CD4-positive, CD25-positive, alpha-beta regulatory T cell (primary cell): ENCODE results near the gene SEMA3D. TPM values are rescaled to one million over a fixed set of nuclear protein-coding genes. Genes with fewer than 3 reads are reported as not detected.

Experiments used
- ATAC-seq, 2 donors: fragments of 150-1000 bp; cut with Tn5 transposase; one replicate each; pipeline ENCODE4 v1.10.0; 2021; ENCODE audit warnings: low read depth in 2 of 2, moderate number of reproducible peaks in 2 of 2, moderate library complexity in 1 of 2
- DNase-seq, 3 donors: peaks; one replicate each; pipeline versions ENCODE4 v3.0.0 to v3.0.0-alpha.2; 2012 to 2022; ENCODE audit warnings: mixed read lengths in 1 of 3
- H3K27ac ChIP-seq: one replicate; pipeline ENCODE4 v1.7.0; 2013; ENCODE audit warnings: mild to moderate bottlenecking, low read length; ENCODE audit not compliant: insufficient read depth, poor library complexity, severe bottlenecking
- H3K27me3 ChIP-seq: one replicate; pipeline ENCODE4 v1.7.0; 2013; ENCODE audit warnings: low read length; ENCODE audit not compliant: control insufficient read depth, insufficient read depth
- H3K36me3 ChIP-seq: one replicate; pipeline ENCODE4 v1.7.0; 2013; ENCODE audit warnings: mild to moderate bottlenecking, low read length, moderate library complexity; ENCODE audit not compliant: control insufficient read depth, insufficient read depth
- H3K4me1 ChIP-seq: 2 replicates; pipeline ENCODE4 v1.7.0; 2013; ENCODE audit warnings: mild to moderate bottlenecking, low read length; ENCODE audit not compliant: insufficient read depth, control insufficient read depth, poor library complexity, severe bottlenecking
- H3K4me3 ChIP-seq: one replicate; pipeline ENCODE4 v1.7.0; 2013; ENCODE audit warnings: low read depth, mild to moderate bottlenecking, low read length, moderate library complexity
- H3K9me3 ChIP-seq, 2 experiments: 1 replicate in 1 of 2; 2 replicates in 1 of 2; pipeline ENCODE4 v1.7.0; 2013; ENCODE audit warnings: low read length in 2 of 2, mild to moderate bottlenecking in 1 of 2, moderate library complexity in 1 of 2; ENCODE audit not compliant: control insufficient read depth in 2 of 2
- H3K27ac Mint-ChIP-seq, 3 donors: one replicate each; pipeline ENCODE4 v1.8.0; 2020 to 2022; ENCODE audit warnings: mild to moderate bottlenecking in 3 of 3, mixed read lengths in 3 of 3, moderate library complexity in 2 of 3
- H3K27me3 Mint-ChIP-seq: one replicate; pipeline ENCODE4 v1.8.0; 2022; ENCODE audit warnings: mild to moderate bottlenecking, mixed read lengths
- H3K36me3 Mint-ChIP-seq: one replicate; pipeline ENCODE4 v1.8.0; 2020; ENCODE audit warnings: mixed read lengths
- H3K4me1 Mint-ChIP-seq, 4 donors: one replicate each; pipeline ENCODE4 v1.8.0; 2020 to 2022; ENCODE audit warnings: mixed read lengths in 4 of 4, mild to moderate bottlenecking in 1 of 4
- H3K4me3 Mint-ChIP-seq, 4 donors: one replicate each; pipeline ENCODE4 v1.8.0; 2020 to 2022; ENCODE audit warnings: mild to moderate bottlenecking in 4 of 4, mixed read lengths in 4 of 4, moderate library complexity in 3 of 4
- H3K9me3 Mint-ChIP-seq, 7 donors: one replicate each; pipeline ENCODE4 v1.8.0; 2020 to 2022; ENCODE audit warnings: mixed read lengths in 7 of 7, mild to moderate bottlenecking in 3 of 7, moderate library complexity in 2 of 7
- polyA plus RNA-seq, 4 donors: library from polyadenylated mRNA; unstranded; fragments of 300-500 nt; fragmentation: Illumina TruSeq; gene quantifications; one replicate each; pipeline ENCODE4 v1.2.3, GENCODE V29; 2021
- total RNA-seq: library from RNA; stranded (reverse); gene quantifications from one replicate; pipeline ENCODE4 v1.2.3, GENCODE V29; 2022

Gene SEMA3D
- total and polyA plus RNA-seq, 5 donors from 2014 or later: not detected

GRCh38 chr7:85184599-85185423 is 2.0 kb downstream of the SEMA3D start:
- Mint-ChIP-seq H3K9me3 (peaks cover 0 to 16% (median 9%) of the 10 kb centered on the region in 7 donors), H3K4me3 (no peak overlapping the region), H3K36me3 (no peaks in the 10 kb centered on the region), H3K4me1 (no peaks in the 10 kb centered on the region), H3K27me3 (no peaks in the 10 kb centered on the region), H3K27ac (no peak overlapping the region)
- peaks cover 0 to 6% of the 10 kb centered on the region in 2 experiments for H3K9me3 ChIP-seq
- no peak for ATAC-seq
- H3K36me3 ChIP-seq: no peaks in the 10 kb centered on the region
- H3K27ac ChIP-seq: no peak overlapping the region
- H3K4me3 ChIP-seq: no peak overlapping the region
- H3K4me1 ChIP-seq: no peaks in the 10 kb centered on the region
- DNase-seq: no peak
- H3K27me3 ChIP-seq: no peaks in the 10 kb centered on the region

- no peaks in the 10 kb centered on the region for H3K4me1 ChIP-seq
- no peaks in the 10 kb centered on the region for H3K27me3 Mint-ChIP-seq
- H3K27ac Mint-ChIP-seq: no peak overlapping the region
- ATAC-seq: no peak
- H3K9me3 ChIP-seq: peaks cover 0 to 10% of the 10 kb centered on the region in 2 experiments
- H3K36me3 ChIP-seq: no peaks in the 10 kb centered on the region
- no peaks in the 10 kb centered on the region for H3K4me1 Mint-ChIP-seq
- no peak for DNase-seq
- no peak overlapping the region for H3K4me3 ChIP-seq
- H3K27ac ChIP-seq: no peak overlapping the region
- H3K9me3 Mint-ChIP-seq: peaks cover 0 to 24% (median 10%) of the 10 kb centered on the region in 7 donors
- no peaks in the 10 kb centered on the region for H3K36me3 Mint-ChIP-seq
- H3K27me3 ChIP-seq: no peaks in the 10 kb centered on the region
- no peak overlapping the region for H3K4me3 Mint-ChIP-seq
These were observed 3.6 kb downstream of the SEMA3D start for GRCh38 chr7:85183296-85183695.

DNA sequence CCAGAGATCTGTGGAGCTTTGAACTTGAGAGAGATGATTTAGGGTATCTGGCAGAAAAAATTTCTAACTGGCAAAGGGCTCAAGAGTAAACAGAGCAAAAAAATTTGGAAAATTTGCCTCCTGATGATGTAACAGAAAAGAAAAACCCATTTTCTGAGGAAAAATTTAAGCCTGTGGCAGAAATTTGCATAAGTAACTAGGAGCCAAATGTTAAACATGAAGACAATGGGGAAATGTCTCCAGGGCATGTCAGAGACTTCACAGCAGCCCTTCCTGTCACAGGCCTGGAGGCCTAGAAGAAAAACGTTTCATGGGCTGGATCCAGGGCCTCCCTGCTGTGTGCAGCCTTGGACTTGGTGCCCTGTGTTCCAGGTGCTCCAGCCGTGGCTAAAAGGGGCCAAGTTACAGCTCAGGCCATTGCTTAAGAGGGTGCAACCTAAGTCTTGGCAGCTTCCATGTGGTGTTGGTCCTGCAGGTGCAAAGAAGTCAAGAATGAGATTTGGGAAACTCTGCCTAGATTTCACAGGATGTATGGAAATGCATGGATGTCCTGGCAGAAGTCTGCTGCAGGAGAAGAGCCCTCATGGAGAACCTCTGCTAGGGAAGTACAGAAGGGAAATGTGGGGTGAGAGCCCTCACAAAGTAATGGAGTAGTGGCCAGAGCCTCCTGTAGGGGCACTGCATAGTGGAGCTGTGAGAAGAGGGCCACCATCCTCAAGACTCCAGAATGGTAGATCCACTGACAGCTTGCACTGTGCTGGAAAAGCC is 8.1 kb downstream of the SEMA3D start:
- no peak for DNase-seq

GRCh38 chr7:85177316-85177715 is 9.5 kb downstream of the SEMA3D start:
- Mint-ChIP-seq H3K36me3 (no peaks in the 10 kb centered on the region), H3K4me3 (no peak overlapping the region), H3K9me3 (peaks cover 1 to 19% (median 16%) of the 10 kb centered on the region in 7 donors), H3K27me3 (no peaks in the 10 kb centered on the region), H3K4me1 (no peaks in the 10 kb centered on the region), H3K27ac (no peak overlapping the region)
- Histone ChIP-seq H3K4me1 (no peaks in the 10 kb centered on the region), H3K27ac (no peak overlapping the region), H3K36me3 (no peaks in the 10 kb centered on the region), H3K27me3 (no peaks in the 10 kb centered on the region), H3K9me3 (peaks cover 0 to 7% of the 10 kb centered on the region in 2 experiments), H3K4me3 (no peak overlapping the region)
- ATAC-seq: no peak
- no peak for DNase-seq

More for the DNA sequence above, 8.1 kb downstream of the SEMA3D start:
- H3K9me3 ChIP-seq: peaks cover 0 to 4% of the 10 kb centered on the region in 2 experiments
- no peak overlapping the region for H3K27ac Mint-ChIP-seq
- no peak overlapping the region for H3K4me3 ChIP-seq
- H3K27me3 ChIP-seq: no peaks in the 10 kb centered on the region
- H3K36me3 Mint-ChIP-seq: no peaks in the 10 kb centered on the region
- H3K4me3 Mint-ChIP-seq: no peak overlapping the region
- no peaks in the 10 kb centered on the region for H3K27me3 Mint-ChIP-seq
- H3K27ac ChIP-seq: no peak overlapping the region
- H3K36me3 ChIP-seq: no peaks in the 10 kb centered on the region
- no peaks in the 10 kb centered on the region for H3K4me1 ChIP-seq
- no peak for ATAC-seq
- H3K4me1 Mint-ChIP-seq: no peaks in the 10 kb centered on the region
- peaks cover 0 to 20% (median 14%) of the 10 kb centered on the region in 7 donors for H3K9me3 Mint-ChIP-seq

- no peaks in the 10 kb centered on the region for H3K4me1 Mint-ChIP-seq
- no peak overlapping the region for H3K27ac Mint-ChIP-seq
- no peak overlapping the region for H3K27ac ChIP-seq
- H3K4me3 Mint-ChIP-seq: no peak overlapping the region
- no peak for DNase-seq
- no peaks in the 10 kb centered on the region for H3K4me1 ChIP-seq
- ATAC-seq: no peak
- H3K4me3 ChIP-seq: no peak overlapping the region
- H3K36me3 ChIP-seq: no peaks in the 10 kb centered on the region
- H3K36me3 Mint-ChIP-seq: no peaks in the 10 kb centered on the region
- H3K9me3 ChIP-seq: peaks cover 0 to 7% of the 10 kb centered on the region in 2 experiments
- peaks cover 1 to 19% (median 16%) of the 10 kb centered on the region in 7 donors for H3K9me3 Mint-ChIP-seq
- no peaks in the 10 kb centered on the region for H3K27me3 Mint-ChIP-seq
- no peaks in the 10 kb centered on the region for H3K27me3 ChIP-seq
These were observed 10.7 kb downstream of the SEMA3D start for GRCh38 chr7:85176197-85176596.

DNA sequence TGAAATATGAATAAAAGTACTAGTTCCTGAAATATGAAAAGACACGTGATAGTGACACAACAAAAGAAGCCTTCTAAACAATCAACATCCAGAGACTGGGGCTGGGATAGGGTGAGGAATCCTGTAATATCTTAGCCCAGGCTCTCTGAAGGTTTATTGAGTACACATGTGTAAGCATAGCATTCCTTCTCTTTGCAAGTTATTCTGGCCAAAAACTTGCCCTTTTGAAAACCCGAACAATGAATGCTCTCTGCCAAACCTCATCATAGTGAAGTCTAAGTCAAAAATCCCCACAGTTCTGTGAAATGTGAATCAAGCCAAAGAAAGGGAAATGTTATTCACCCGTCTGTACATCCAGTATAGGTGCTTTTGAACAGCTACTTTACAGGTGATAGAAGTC is 11.6 kb downstream of the SEMA3D start:
- Histone ChIP-seq H3K27ac (no peak overlapping the region), H3K4me1 (no peaks in the 10 kb centered on the region), H3K36me3 (no peaks in the 10 kb centered on the region), H3K4me3 (no peak overlapping the region), H3K27me3 (no peaks in the 10 kb centered on the region), H3K9me3 (peaks cover 0 to 7% of the 10 kb centered on the region in 2 experiments)
- H3K4me1 Mint-ChIP-seq: no peaks in the 10 kb centered on the region
- DNase-seq: no peak
- no peak overlapping the region for H3K4me3 Mint-ChIP-seq
- H3K27me3 Mint-ChIP-seq: no peaks in the 10 kb centered on the region
- H3K36me3 Mint-ChIP-seq: no peaks in the 10 kb centered on the region
- ATAC-seq: no peak
- H3K27ac Mint-ChIP-seq: no peak overlapping the region
- H3K9me3 Mint-ChIP-seq: peaks cover 1 to 17% (median 12%) of the 10 kb centered on the region in 7 donors

DNA sequence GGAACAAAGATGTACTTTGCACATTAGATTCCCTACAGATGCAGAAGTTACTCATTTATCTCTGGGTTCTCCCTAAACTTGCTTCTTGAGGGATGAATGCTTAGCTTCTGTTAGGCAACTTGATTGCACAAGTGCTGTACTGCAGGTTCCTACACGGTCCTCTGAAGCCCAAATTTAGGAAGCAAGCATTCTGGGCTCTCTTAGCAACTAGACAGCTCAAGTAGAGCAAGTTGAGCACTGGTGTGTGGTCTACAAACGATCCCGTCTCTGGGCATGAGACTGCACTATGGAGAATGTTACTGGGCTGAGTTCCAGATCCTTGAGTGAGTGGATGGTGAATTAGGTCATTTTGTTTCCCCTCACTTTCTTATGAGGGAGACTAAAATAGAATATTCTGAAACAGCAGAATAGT is 14.3 kb downstream of the SEMA3D start:
- Histone ChIP-seq H3K27ac (no peak overlapping the region), H3K9me3 (peaks cover 0 to 3% of the 10 kb centered on the region in 2 experiments), H3K36me3 (no peaks in the 10 kb centered on the region), H3K27me3 (no peaks in the 10 kb centered on the region), H3K4me3 (no peak overlapping the region), H3K4me1 (no peaks in the 10 kb centered on the region)
- Mint-ChIP-seq H3K9me3 (peaks cover 1 to 14% (median 7%) of the 10 kb centered on the region in 7 donors), H3K4me3 (no peak overlapping the region), H3K27me3 (no peaks in the 10 kb centered on the region), H3K36me3 (no peaks in the 10 kb centered on the region), H3K27ac (no peak overlapping the region), H3K4me1 (no peaks in the 10 kb centered on the region)
- DNase-seq: no peak
- no peak for ATAC-seq
